ENCODE measurements around the gene RASD1. TPM values are rescaled to one million over a fixed set of nuclear protein-coding genes. Genes with fewer than 3 reads are reported as not detected.
"Not testable (repeated sequence)": the region's sequence is repeated elsewhere in the genome, so short reads cannot be mapped to it uniquely, and the experiment has no call there.

RASD1 gene
- total and polyA plus RNA-seq, 3 experiments from 2014 or later = 1.0 to 1.1 (median 1.0) TPM

GRCh38 chr17:17469996-17470395 is 26.2 kb downstream of the RASD1 start:
- Histone ChIP-seq H3K4me3 (ENCODE audit: low read length) (no peak overlapping the region), H3K9me3 (ENCODE audit: low read length) (no peaks in the 10 kb centered on the region), H3K27ac (ENCODE audit: low read depth, low read length) (no peak overlapping the region), H3K27me3 (ENCODE audit: insufficient read depth, low read length, poor library complexity, severe bottlenecking) (peaks cover 4% of the 10 kb centered on the region), H3K36me3 (ENCODE audit: insufficient read depth, low read length) (no peaks in the 10 kb centered on the region), H3K4me1 (ENCODE audit: insufficient read depth, low read length) (no peaks in the 10 kb centered on the region)
- no peak for DNase-seq
- no peak overlapping the region for H3K4me3 Mint-ChIP-seq
- ChIA-PET CTCF (no interaction called here), POLR2A (no interaction called here)
- H3K36me3 Mint-ChIP-seq = peaks cover 0 to 3% (median 0%) of the 10 kb centered on the region in 3 donors
- H3K9me3 Mint-ChIP-seq = no peaks in the 10 kb centered on the region
- H3K4me1 Mint-ChIP-seq = no peaks in the 10 kb centered on the region
- peaks cover 9 to 47% of the 10 kb centered on the region in 2 donors for H3K27me3 Mint-ChIP-seq
- H3K27ac Mint-ChIP-seq = no peak overlapping the region

DNA sequence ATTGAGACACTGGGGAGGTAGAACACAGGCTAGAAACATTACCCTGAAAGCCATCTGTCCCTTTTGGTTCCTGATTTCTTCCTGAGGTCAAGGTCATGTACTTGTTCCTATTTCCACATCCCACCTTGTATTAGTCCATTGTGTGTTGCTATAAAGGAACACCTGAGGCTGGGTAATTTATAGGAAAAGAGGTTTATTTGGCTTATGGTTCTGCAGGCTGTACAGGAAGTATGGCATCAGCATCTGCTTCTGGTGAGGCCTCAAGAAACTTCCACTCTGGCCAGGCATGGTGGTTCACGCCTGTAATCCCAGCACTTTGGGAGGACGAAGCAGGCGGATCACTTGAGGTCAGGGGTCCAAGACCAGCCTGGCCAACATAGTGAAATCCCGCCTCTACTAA is 26.8 kb downstream of the RASD1 start:
- Histone ChIP-seq H3K36me3 (ENCODE audit: insufficient read depth, low read length) (no peaks in the 10 kb centered on the region), H3K27ac (ENCODE audit: low read depth, low read length) (no peak overlapping the region), H3K4me3 (ENCODE audit: low read length) (no peak overlapping the region), H3K9me3 (ENCODE audit: low read length) (no peaks in the 10 kb centered on the region), H3K4me1 (ENCODE audit: insufficient read depth, low read length) (no peaks in the 10 kb centered on the region), H3K27me3 (ENCODE audit: insufficient read depth, low read length, poor library complexity, severe bottlenecking) (peaks cover 4% of the 10 kb centered on the region)
- peaks cover 0 to 3% (median 0%) of the 10 kb centered on the region in 3 donors for H3K36me3 Mint-ChIP-seq
- H3K27me3 Mint-ChIP-seq = peaks cover 13 to 54% of the 10 kb centered on the region in 2 donors
- ChIA-PET POLR2A (no interaction called here), CTCF (interaction anchor here (0.8 kb wide), 1 partner anchor 114 kb away, joined by 3 read pairs; no protein-coding TSS in a partner anchor)
- no peak overlapping the region for H3K4me3 Mint-ChIP-seq
- H3K9me3 Mint-ChIP-seq = no peaks in the 10 kb centered on the region
- no peaks in the 10 kb centered on the region for H3K4me1 Mint-ChIP-seq
- H3K27ac Mint-ChIP-seq = no peak overlapping the region
- no peak for DNase-seq

GRCh38 chr17:17468217-17469010 is 27.8 kb downstream of the RASD1 start:
- H3K27me3 Mint-ChIP-seq = peaks cover 21 to 55% of the 10 kb centered on the region in 2 donors
- POLR2A ChIA-PET = no interaction called here
- Histone ChIP-seq H3K9me3 (ENCODE audit: low read length) (no peaks in the 10 kb centered on the region), H3K4me1 (ENCODE audit: insufficient read depth, low read length) (no peaks in the 10 kb centered on the region), H3K27me3 (ENCODE audit: insufficient read depth, low read length, poor library complexity, severe bottlenecking) (peaks cover 10% of the 10 kb centered on the region), H3K36me3 (ENCODE audit: insufficient read depth, low read length) (no peaks in the 10 kb centered on the region), H3K4me3 (ENCODE audit: low read length) (no peak overlapping the region), H3K27ac (ENCODE audit: low read depth, low read length) (no peak overlapping the region)
- no peak overlapping the region for H3K4me3 Mint-ChIP-seq
- CTCF ChIA-PET = interaction anchor here (0.8 to 1.3 kb wide), 2 partner anchors 27 to 113 kb away, joined by 3 to 4 read pairs; partner anchors contain the start of gene RASD1
- H3K27ac Mint-ChIP-seq = no peak overlapping the region
- H3K36me3 Mint-ChIP-seq = peaks cover 0 to 3% (median 0%) of the 10 kb centered on the region in 3 donors
- H3K9me3 Mint-ChIP-seq = no peaks in the 10 kb centered on the region
- H3K4me1 Mint-ChIP-seq = no peaks in the 10 kb centered on the region
- DNase-seq = no peak

DNA sequence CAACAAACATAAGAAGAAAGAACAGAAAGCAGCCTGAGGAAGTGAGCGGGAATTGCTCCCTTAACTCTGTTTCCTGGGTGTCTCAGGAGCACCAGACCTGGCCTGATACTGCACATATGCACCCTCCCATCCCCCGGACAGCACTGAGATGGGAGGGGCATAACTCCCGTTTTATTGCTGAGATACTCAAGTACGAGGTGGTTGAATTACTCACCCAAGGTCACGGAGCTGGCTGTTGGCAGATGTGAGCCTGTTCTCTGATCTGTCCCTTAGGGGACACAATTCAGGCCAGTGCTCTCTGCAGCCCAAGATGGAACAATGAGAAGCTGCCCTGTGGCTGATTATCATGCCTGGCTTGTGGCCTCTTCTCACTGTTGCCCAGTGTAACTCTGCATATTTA is 28.5 kb downstream of the RASD1 start:
- Mint-ChIP-seq H3K27ac (no peak overlapping the region), H3K9me3 (no peaks in the 10 kb centered on the region), H3K36me3 (peaks cover 0 to 3% (median 0%) of the 10 kb centered on the region in 3 donors), H3K27me3 (peaks cover 19 to 52% of the 10 kb centered on the region in 2 donors), H3K4me1 (no peaks in the 10 kb centered on the region), H3K4me3 (no peak overlapping the region)
- no peak for DNase-seq
- H3K4me1 ChIP-seq (ENCODE audit: insufficient read depth, low read length) = no peaks in the 10 kb centered on the region
- no peak overlapping the region for H3K4me3 ChIP-seq (ENCODE audit: low read length)
- H3K9me3 ChIP-seq (ENCODE audit: low read length) = no peaks in the 10 kb centered on the region
- no peak overlapping the region for H3K27ac ChIP-seq (ENCODE audit: low read depth, low read length)
- POLR2A ChIA-PET = no interaction called here
- H3K27me3 ChIP-seq (ENCODE audit: insufficient read depth, low read length, poor library complexity, severe bottlenecking) = peaks cover 10% of the 10 kb centered on the region
- CTCF ChIA-PET = interaction anchor here (0.7 to 1.3 kb wide), 2 partner anchors 28 to 30 kb away, joined by 3 to 4 read pairs; partner anchors contain the start of gene RASD1
- no peaks in the 10 kb centered on the region for H3K36me3 ChIP-seq (ENCODE audit: insufficient read depth, low read length)

DNA sequence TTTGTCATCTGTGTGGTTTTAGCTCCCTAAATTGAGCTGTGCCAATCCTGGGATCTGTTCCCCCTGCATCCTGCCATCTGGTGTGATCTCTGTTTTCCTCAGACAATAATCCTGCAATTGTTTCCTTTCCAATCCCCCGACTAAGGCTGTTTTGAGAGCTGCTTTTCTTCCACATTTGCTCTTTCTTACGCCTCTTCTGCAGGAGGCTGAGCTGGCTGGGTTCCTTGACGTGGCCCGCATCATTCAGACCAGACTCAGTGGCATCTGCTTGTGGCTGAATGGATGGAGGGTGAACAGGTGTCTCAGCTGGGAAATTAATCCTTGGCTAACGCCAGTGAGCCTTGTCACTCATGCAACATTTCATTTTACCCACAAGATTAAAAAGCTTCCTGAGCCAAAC is 29.2 kb downstream of the RASD1 start:
- no peak for DNase-seq
- Histone ChIP-seq H3K4me3 (ENCODE audit: low read length) (no peak overlapping the region), H3K27me3 (ENCODE audit: insufficient read depth, low read length, poor library complexity, severe bottlenecking) (peaks cover 10% of the 10 kb centered on the region), H3K36me3 (ENCODE audit: insufficient read depth, low read length) (no peaks in the 10 kb centered on the region), H3K27ac (ENCODE audit: low read depth, low read length) (no peak overlapping the region), H3K4me1 (ENCODE audit: insufficient read depth, low read length) (no peaks in the 10 kb centered on the region), H3K9me3 (ENCODE audit: low read length) (no peaks in the 10 kb centered on the region)
- H3K4me3 Mint-ChIP-seq = no peak overlapping the region
- POLR2A ChIA-PET = no interaction called here
- CTCF ChIA-PET = interaction anchor here (0.7 to 1.3 kb wide), 2 partner anchors 29 to 30 kb away, joined by 3 to 4 read pairs; partner anchors contain the start of gene RASD1
- peaks cover 0 to 3% (median 0%) of the 10 kb centered on the region in 3 donors for H3K36me3 Mint-ChIP-seq
- H3K4me1 Mint-ChIP-seq = no peaks in the 10 kb centered on the region
- peaks cover 19 to 49% of the 10 kb centered on the region in 2 donors for H3K27me3 Mint-ChIP-seq
- H3K9me3 Mint-ChIP-seq = no peaks in the 10 kb centered on the region
- H3K27ac Mint-ChIP-seq = no peak overlapping the region

- H3K27ac ChIP-seq (ENCODE audit: low read depth, low read length) = no peak overlapping the region
- Mint-ChIP-seq H3K9me3 (no peaks in the 10 kb centered on the region), H3K4me1 (no peaks in the 10 kb centered on the region), H3K27me3 (peaks cover 19 to 49% of the 10 kb centered on the region in 2 donors), H3K27ac (no peak overlapping the region), H3K4me3 (no peak overlapping the region), H3K36me3 (peaks cover 0 to 3% (median 0%) of the 10 kb centered on the region in 3 donors)
- H3K9me3 ChIP-seq (ENCODE audit: low read length) = no peaks in the 10 kb centered on the region
- no peak overlapping the region for H3K4me3 ChIP-seq (ENCODE audit: low read length)
- ChIA-PET POLR2A (interaction anchor here (0.7 kb wide), 1 partner anchor 124 kb away, joined by 3 read pairs; no protein-coding TSS in a partner anchor), CTCF (no interaction called here)
- no peaks in the 10 kb centered on the region for H3K4me1 ChIP-seq (ENCODE audit: insufficient read depth, low read length)
- H3K27me3 ChIP-seq (ENCODE audit: insufficient read depth, low read length, poor library complexity, severe bottlenecking) = peaks cover 10% of the 10 kb centered on the region
- no peak for DNase-seq
- H3K36me3 ChIP-seq (ENCODE audit: insufficient read depth, low read length) = no peaks in the 10 kb centered on the region
These were observed 29.7 kb downstream of the RASD1 start for GRCh38 chr17:17466511-17466910.

GRCh38 chr17:17465878-17466277 is 30.3 kb downstream of the RASD1 start:
- DNase-seq; POLR2A ChIA-PET; CTCF ChIA-PET; H3K9me3 Mint-ChIP-seq; H3K4me1 Mint-ChIP-seq; H3K4me3 ChIP-seq (ENCODE audit: low read length); H3K27ac Mint-ChIP-seq; H3K36me3 ChIP-seq (ENCODE audit: insufficient read depth, low read length); H3K9me3 ChIP-seq (ENCODE audit: low read length); H3K4me3 Mint-ChIP-seq; H3K36me3 Mint-ChIP-seq; H3K27ac ChIP-seq (ENCODE audit: low read depth, low read length); H3K4me1 ChIP-seq (ENCODE audit: insufficient read depth, low read length): not testable (repeated sequence)
- peaks cover 10% of the 10 kb centered on the region for H3K27me3 ChIP-seq (ENCODE audit: insufficient read depth, low read length, poor library complexity, severe bottlenecking)
- peaks cover 19 to 44% of the 10 kb centered on the region in 2 donors for H3K27me3 Mint-ChIP-seq

DNA sequence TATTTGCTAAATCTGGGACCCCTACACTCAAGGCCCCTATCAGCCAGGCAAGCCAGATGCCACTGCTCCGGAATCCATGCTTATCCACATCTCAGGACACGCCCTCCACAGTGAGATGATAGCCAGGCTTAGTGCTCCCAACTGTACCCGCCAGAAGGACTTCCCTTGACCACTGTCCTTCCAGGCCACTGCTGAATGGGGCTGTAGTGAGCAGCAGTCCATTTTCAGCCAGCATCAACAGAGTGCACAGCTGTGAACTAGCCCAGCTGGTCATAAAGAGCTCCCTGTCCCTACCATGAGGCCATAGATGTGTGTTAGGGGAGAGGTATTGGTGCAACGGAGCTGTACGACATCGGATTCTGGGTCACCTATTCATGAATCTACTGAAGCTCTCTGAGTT is 32.4 kb downstream of the RASD1 start:
- Mint-ChIP-seq H3K9me3 (no peaks in the 10 kb centered on the region), H3K27me3 (peaks cover 16 to 41% of the 10 kb centered on the region in 2 donors), H3K4me1 (peaks cover 0 to 2% (median 0%) of the 10 kb centered on the region in 3 donors), H3K27ac (no peak overlapping the region), H3K4me3 (no peak overlapping the region), H3K36me3 (peaks cover 0 to 3% (median 0%) of the 10 kb centered on the region in 3 donors)
- H3K27me3 ChIP-seq (ENCODE audit: insufficient read depth, low read length, poor library complexity, severe bottlenecking) = peaks cover 10% of the 10 kb centered on the region
- no peaks in the 10 kb centered on the region for H3K4me1 ChIP-seq (ENCODE audit: insufficient read depth, low read length)
- H3K4me3 ChIP-seq (ENCODE audit: low read length) = no peak overlapping the region
- no peak for DNase-seq
- ChIA-PET CTCF (no interaction called here), POLR2A (no interaction called here)
- no peaks in the 10 kb centered on the region for H3K36me3 ChIP-seq (ENCODE audit: insufficient read depth, low read length)
- no peaks in the 10 kb centered on the region for H3K9me3 ChIP-seq (ENCODE audit: low read length)
- H3K27ac ChIP-seq (ENCODE audit: low read depth, low read length) = no peak overlapping the region

All from CD8-positive, alpha-beta memory T cell (primary cell).